NOMO-1 (cell line): ENCODE measurements around the gene EYA3.

Experiments
- DNase-seq, 2 experiments: peaks; one replicate each; lab custom pipeline; 2025; ENCODE audit not compliant: unreplicated experiment in 2 of 2; lab: John Stamatoyannopoulos, UW

Gene EYA3

DNA sequence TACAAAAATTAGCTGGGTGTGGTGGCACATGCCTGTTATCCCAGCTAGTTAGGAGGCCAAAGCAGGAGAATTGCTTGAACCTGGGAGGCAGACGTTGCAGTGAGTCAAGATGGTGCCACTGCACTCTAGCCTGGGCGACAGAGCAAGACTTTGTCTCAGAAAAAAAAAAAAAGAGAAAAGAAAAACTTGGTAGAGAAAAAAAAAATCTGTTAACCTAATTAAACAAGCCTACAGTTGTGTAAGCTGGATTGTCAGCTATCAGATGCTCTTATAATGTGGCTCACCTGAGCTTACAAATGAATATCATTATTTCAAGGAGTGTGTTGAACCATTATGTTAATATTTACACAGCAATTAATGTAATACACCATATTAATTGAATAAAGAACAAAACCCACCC, 26.4 kb upstream of the EYA3 start:
- DNase-seq, result no peak

DNA sequence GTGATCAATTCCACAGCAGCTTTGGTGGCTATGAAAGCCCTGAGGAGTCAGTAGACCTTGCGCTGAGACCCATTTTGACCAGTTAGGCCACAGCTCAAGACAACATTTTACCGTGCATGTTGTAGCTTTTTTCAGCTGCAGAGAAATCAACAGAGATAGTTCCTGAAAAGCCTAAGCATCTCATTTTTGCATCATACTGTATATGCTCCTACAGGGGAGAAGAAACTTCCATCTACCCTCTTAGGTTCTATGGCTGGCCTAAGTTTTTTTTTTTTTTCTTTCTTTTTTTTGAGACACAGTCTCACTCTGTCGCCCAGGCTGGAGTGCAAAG, 24.8 kb upstream of the EYA3 start:
- DNase-seq, result no peak

DNA sequence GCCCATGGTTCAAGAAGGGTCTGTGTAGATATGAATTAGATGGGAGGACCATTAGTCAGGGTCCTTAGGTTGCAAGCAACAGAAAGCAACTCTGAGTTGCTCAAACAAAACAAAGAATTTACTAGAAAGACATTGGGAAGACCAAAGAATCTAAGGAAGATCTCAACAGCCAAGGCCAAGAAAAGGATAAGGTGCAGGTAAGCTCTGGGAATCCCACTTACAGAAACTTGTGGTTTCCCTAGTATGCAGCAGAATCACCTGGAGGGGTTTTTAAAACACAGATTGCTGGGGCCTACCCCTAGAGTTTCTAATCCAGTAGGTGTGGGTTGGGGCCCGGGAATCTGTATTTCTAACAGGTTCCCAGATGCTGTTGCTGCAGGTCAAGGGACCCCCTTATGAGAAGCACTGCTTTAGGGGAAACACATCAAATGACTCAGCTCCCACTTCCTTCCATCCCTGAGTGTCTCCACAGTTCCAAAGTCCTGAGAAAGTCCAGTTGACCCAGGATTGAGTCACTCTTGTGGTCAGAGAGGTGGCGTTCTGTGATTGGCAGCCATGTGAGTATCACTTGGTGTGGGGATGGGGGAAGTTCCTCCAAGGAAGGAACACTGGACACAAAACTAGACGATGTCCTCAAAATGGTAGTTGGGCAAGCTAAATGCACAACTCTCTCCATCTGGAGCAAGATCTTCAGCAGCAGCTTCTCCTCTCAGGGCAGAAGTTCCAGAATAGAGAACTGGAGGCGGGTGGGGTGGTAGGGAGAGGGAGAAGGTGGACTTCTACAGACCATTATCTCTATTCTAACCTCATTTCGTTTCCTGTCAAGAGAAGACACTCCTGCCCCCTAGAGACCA, 24.2 kb upstream of the EYA3 start:
- DNase-seq, result peak; percentile 77 to 79

DNA sequence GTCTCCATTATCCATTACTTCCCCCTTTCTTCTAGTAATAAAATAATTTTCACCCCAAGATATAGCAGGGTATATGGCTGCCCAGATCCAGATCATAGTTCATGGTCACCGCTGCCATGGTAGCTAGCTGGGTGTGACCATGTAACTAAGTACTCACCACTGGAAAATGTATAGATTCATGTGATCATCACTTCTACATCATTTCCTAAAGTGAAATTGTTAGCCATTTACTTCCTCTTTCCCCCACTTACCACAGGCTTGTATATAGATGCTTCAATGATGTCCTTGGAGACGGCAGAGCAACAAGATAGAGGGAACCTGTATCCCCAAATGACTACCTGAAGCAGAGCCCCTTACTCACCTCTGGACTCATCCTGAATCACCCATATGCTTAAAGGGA, 22.7 kb upstream of the EYA3 start:
- peak; percentile 66 to 94 for DNase-seq

DNA sequence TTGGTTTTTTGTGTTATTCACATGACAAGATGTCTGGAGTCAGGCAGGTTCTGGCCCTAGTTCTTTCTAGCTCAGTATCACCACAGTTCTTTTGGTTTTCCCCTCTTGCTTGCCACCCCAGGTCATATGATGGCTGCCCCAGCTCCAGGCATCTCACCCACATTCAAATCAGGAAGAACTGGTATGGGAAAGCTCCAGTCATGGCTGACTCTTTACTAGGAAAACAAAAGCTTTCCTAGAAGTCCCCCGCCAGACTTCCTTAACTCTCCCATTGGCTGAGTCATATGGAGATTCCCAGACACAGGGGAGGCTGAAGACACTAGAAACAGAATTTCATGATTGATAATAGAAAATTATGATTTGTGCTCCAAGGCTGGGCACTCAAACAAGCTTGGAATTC, 22.1 kb upstream of the EYA3 start:
- DNase-seq, result no peak

DNA sequence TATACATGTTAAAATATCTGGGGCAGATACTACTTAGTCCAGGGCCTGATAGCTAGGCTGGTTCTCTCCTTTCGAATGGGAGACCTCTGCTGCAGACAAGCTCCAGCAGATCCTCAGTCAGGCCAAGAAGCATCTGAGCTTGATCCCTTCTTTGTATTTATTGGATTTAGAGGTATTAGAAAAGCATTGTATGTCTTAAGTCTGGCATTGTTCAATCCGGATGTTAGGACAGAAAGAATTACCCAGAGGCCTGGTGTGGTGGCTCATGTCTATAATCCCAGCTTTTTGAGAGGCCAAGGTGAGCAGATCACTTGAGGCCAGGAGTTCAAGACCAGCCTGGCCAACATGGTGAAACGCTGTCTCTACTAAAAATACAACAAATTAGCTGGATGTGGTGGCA, 21.2 kb upstream of the EYA3 start:
- DNase-seq, result no peak

DNA sequence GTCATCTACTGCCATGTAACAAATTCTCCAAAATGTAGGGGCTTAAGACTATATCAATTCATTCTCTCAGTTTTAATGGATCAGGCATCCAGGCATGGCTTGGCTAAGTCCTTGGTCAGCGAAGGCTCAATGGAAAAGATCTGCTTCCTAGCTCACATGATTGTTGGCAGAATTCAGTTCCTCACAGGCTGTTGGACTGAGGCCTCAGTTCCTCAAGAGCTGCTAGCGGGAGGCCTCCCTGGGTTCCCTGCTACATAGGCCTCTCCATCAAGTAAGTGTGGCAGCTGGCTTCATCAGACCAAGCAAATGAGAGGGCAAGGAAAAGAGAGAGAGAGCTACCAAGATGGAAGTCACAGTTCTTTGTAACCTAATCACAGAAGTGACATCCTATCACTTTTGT, 19.6 kb upstream of the EYA3 start:
- DNase-seq, result no peak

DNA sequence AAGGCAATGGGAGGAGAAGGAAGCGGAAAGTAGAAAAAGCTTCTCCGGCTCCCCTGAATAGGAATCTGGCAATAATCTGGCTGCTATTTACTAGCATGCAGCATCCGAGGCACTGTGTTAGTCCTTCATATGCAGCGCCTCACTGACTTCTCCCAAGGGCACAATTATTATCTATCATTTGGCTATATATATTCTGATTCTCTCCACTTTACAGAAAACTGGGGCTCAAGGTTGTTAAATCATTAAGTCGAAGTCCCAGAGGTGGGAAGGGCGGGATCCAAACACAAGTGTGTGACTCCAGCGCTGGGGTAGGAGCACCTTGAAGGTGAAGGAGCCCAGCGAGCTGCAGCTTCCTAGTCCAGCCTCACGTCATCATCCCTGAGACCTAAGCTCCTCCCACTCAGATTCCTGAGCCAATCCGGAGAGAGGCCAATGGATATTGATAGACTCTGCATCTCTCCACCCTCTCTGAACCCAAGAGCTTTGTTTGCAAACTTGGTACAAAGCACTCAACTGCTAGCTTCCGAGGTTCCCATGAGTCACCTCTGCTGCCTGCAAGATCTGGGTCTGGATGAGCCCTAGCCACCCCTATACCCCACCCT, 16.6 kb upstream of the EYA3 start:
- no peak for DNase-seq

DNA sequence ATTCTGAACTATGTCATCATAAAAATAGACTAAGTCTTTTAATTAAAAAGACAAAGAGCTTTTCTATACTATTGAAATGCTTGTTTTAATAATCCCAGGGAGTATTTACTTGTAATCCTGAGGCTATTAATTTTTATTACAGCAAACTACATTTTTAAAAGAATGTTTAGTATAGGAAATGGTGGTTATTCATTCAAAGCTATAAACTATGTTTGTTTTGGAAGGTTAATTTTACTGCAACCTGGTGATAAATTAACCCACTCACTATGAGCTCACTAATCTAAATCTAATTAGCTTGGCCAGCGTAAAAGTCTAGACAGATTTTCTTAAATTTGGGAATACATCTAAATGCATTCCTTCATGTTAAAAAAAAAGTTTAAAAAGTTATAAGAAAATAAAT, 13.8 kb upstream of the EYA3 start:
- no peak for DNase-seq

DNA sequence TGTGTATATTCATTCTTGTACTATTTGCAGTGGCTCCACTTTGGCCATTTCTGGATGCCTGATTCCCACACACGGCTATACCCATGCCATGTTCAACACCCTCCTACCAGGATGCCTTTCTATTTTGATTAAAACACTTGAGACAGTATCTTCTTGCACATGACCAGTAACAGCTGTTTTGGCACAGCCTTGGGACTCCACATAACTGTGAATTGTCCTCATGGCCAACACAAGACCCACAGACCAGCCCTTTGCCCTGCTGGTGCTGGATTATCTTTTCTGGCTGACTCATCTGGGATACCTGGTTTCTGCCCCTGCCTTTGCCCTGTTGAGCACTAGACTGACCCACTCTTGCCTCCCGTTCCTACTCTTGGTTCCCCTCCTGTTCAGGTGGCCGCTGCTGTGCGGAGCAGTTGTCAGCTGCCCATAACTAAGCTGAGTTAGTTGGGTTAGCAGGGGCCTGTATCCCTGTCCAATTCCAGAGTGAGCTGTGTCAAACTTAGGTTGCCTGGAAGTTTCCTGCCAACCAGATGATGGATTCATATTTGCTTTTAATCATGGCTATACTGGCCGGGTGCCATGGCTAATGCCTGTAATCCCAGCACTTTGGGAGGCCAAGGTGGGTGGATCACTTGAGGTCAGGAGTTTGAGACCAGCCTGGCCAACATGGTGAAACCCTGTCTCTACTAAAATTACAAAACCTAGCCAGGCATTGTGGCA, 10.8 kb upstream of the EYA3 start:
- no peak for DNase-seq

DNA sequence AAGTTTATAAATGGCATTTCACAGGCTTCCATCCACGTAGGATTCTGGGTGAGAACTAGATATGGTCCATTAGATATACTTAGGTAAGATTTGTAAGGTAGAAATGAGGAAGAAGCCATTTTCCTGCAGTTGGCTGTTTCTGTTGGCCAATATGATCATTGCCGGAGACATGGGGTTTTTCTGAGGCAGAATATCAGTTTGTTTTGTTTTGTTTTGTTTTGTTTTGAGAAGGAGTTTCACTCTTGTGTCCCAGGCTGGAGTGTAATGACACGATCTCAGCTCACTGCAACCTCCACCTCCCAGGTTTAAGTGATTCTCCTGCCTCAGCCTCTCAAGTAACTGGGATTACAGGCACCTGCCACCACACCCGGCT, 8.7 kb upstream of the EYA3 start:
- DNase-seq, result peak; percentile 18 to 43

DNA sequence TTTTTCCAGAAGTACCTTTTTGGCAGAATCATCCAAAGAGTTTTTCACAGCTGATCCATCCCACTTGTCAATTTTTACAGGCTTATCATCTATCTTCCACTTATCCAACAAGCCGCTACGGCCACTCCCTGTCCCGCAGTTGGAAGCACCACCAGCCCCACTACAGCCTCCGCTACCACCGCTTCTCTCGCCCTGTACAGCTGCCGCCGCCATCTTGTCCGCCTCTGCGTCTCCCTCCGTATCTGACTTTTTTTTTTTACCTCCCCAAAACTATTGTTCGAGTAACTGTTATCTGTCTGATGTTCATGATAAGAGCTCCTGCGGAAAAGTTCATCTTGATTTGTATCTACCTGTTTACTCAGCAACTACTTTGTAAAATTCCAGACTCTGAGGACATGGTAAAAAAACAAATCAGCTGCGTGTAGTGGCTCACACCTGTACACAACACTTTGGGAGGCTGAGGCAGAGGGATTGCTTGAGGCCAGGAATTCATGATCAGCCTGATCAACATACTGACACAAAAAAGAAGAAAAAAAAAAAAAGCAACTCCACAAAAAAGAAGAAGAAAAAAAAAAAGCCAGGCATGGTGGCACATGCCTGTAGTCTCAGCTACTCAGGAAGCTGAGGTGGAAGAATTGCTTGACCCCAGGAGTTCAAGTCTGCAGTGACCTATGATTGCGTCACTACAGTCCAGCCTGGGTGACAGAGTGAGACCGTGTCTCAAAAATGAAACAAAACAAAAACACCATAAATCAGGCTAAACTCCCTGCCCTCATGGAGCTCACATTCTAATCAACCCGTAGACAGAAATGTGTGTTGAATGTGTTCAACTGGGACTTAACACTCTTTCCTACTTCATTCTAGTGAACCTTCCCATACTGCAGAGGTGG, 8.0 kb upstream of the EYA3 start:
- no peak for DNase-seq

DNA sequence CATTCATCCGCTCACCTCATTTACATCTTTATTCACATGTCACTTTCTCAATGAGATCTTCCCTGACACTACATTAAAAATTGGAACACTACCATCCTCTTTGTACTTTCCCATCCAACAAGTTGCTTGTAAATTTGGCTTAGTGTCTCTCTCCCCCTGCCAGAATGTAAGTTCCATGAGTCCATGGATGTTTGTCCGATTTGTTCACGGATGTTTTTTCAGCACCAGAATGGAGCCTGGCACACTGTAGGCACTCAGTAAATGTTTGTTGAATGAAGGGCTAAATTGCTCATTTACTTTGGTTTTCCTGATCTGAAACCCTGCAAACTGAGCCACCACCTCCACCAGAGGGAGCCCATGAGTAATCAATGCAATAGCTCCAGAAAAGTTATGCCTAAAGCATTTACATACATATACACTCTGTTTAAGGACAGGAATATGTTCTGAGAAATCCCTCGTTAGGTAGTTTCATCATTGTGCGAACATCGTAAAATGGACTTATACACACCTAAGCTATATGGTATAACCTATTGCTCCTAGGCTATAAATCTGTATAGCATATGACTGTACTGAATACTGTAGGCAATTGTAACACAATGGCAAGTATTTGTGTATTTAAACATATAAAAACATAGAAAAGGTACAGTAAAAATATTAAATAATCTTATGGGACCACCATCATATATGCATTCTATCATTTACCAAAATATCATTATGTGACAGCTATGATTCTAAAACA, 2.8 kb upstream of the EYA3 start:
- DNase-seq, result peak; percentile 65 to 76

DNA sequence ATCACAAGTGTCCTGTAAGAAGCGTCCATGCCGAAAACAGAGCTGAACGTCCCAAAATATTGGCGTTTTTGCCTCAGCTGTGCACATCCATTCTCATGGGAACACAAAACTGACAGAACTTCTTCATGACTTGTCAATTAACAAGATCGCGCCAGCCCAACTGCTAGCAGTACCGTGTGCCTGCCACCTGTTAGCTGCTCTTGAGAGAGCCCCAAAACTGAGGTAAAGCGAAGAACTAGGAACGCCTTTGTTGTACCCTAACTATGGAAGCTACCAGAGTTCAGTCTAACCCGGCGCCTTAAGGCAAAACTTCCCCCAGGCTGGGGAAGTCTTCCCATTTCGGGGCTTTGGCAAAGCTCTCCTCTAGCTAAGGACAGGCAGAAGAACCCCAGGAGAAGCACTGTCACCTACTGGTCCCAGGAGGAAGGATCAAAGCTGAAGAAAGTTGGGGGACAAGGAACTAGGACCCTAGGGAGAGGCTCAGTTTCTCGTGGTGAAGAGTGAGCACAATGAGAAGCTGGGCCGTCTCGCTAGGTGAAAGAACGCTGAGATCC, 719 bp downstream of the EYA3 start:
- peak; percentile 13 to 45 for DNase-seq

DNA sequence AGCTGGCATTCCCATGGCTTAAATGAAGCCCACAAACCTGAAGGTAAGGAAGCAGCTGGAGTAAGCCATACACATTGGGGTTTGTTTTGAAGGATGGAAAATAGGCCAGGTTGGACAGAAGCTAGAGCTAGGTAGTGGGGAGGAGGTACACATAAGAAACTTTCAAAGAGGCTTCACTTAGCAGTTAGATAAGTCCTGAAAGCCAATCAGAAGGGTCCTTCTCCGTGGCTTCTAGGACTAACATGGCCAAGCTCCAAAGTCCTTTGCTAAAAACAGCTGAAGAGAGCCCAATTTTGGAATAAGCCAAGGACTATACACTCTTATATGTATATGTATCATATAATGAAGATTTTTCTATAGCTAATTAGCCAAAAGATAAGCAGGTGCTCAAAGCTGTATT, 1.8 kb downstream of the EYA3 start:
- DNase-seq, result no peak

DNA sequence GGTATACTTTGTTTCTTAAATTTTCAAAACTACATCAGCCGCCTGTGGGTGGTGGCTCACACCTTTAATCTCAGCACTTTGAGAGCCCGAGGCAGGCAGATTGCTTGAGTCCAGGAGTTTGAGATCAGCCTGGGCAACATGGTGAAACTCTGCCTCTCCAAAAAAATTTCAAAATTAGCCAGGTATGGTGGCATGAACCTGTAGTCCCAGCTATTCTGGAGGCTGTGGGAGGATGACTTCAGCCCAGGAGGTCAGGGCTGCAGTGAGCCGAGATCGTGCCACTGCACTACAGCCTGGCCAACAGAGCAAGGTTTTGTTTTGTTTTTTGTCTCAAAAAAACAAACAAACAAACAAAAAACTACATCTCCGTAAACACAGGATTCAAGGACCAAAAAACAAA, 3.3 kb downstream of the EYA3 start:
- DNase-seq, result no peak

DNA sequence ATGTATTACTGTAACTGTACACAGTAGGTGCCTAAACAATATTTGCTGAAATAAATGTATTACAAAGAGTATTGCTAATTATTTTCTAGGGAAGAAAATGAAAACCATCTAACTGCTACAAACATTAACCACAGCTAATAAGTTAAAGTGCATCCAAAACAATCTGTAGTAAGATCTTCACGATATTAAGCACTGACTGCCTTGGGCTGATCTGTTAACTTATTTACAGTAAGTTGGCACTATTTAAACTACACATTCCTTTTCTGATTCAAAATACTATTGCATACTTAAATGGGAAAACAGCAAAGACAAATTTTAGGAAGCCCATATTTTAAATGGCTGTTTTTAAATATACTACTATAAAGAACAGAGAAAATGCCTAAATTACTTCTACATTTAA, 4.5 kb downstream of the EYA3 start:
- DNase-seq, result no peak

DNA sequence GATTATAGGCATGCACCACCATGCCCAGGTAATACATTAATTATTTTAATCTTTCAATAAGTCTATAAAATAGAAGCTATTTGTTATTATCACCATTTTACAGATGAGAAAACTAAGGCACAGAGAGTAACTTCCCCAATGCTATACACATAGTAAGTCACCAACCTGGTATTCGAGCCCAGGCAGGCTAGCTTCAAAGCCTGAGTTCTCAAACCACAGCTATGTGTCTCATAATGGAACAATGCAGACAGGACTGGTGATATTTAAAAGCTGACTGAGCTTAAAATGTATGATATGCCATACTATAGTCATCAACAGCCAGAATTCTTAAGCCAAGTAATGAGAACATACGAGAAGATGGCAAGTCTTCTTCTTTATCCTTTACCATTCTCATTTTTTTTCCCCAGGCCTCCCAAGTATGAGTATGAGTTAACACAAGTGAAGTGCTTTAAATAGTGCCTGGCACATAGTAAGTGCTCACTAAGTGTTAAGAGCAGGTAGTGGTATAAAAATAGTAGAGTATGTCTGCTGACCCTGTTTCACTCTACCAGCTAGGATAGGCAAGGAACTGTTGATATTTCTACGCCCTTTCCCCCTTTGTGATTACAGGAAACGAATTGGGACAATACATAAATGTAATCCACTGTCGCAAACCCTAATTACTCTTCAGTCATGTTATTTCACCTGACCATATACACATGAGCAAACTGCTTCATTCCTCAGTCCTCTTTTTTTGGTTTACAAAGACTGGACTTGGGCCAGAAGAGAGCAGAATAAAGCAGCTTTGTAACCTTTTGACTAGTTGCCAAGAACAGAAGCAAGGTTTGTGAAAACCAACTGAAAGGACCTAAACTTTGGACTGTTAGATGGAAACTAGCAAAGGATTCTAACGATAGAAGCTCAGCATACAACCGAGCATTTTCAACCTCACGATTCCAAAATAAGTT, 9.5 kb downstream of the EYA3 start:
- DNase-seq, result no peak

DNA sequence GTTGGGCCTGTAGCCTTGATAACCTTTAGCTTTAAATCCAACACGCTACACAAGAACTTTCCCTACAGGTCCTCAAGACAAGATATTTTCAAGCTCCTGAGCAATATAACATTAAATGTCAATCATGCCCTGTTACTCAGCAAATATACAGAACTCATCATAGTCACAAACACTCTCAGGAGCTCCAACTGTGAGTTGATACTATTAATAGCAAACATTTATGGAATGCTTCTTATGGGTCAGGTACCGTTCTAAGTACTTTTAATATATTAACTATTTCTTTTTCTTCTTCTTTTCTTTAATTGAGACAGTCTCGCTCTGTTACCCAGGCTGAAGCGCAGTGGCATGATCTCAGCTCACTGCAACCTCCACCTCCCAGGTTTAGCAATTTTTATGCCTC, 10.1 kb downstream of the EYA3 start:
- no peak for DNase-seq
